Astrocyte of the cerebellum (primary cell): ENCODE results near the gene MAN1A1.

Experiments
- DNase-seq: peaks from one replicate; pipeline ENCODE4 v3.0.0-alpha.2; 2011; ENCODE audit warnings: low read depth
- H3K4me3 ChIP-seq: 2 replicates; pipeline ENCODE4 v1.5.1; 2011; ENCODE audit warnings: mild to moderate bottlenecking, low read depth, low read length, moderate library complexity
- CTCF ChIP-seq: IDR thresholded peaks from 2 replicates; pipeline ENCODE4 v1.5.1; 2012; ENCODE audit warnings: low read length, low read depth, moderate library complexity, mild to moderate bottlenecking; ENCODE audit errors: missing control alignments
- in situ Hi-C: cut with HindIII; loops from 2 replicates; pipeline ENCODE4 v1.10.0; 2017; ENCODE audit warnings: low sequenced_read_pairs

The MAN1A1 gene

GRCh38 chr6:119184008-119184648 lies 165.4 kb downstream of the MAN1A1 start:
- in situ Hi-C loops, result no loop called here
- TF ChIP-seq CTCF, result no peak
- H3K4me3 ChIP-seq, result no peak overlapping the region
- DNase-seq, result no peak

GRCh38 chr6:119183457-119183856 lies 166.1 kb downstream of the MAN1A1 start:
- DNase-seq, result no peak
- in situ Hi-C loops, result no loop called here
- TF ChIP-seq CTCF, result no peak
- no peak overlapping the region for H3K4me3 ChIP-seq

- no peak overlapping the region for H3K4me3 ChIP-seq
- no peak for DNase-seq
- in situ Hi-C loops, result no loop called here
- no peak for TF ChIP-seq CTCF
Observed at GRCh38 chr6:119182875-119183274, 166.7 kb downstream of the MAN1A1 start.

- no peak for DNase-seq
- no peak for TF ChIP-seq CTCF
- no peak overlapping the region for H3K4me3 ChIP-seq
- in situ Hi-C loops, result no loop called here
Observed at GRCh38 chr6:119182216-119182803, 167.3 kb downstream of the MAN1A1 start.

GRCh38 chr6:119181046-119181445 lies 168.5 kb downstream of the MAN1A1 start:
- in situ Hi-C loops, result no loop called here
- TF ChIP-seq CTCF, result no peak
- no peak for DNase-seq
- H3K4me3 ChIP-seq, result no peak overlapping the region

GRCh38 chr6:119179842-119180241 lies 169.7 kb downstream of the MAN1A1 start:
- no peak for DNase-seq
- no peak overlapping the region for H3K4me3 ChIP-seq
- in situ Hi-C loops, result no loop called here
- no peak for TF ChIP-seq CTCF
